ENCODE measurements around the gene C9orf43. TPM values are rescaled to one million over a fixed set of nuclear protein-coding genes. Genes with fewer than 3 reads are reported as not detected.
A peak's percentile ranks its signal among the peaks of the same experiment; 100 is the strongest.

C9orf43 gene
- total and polyA plus RNA-seq, 9 of the 15 experiments (the other 6 are each of a cell fraction or from before 2014, with no cell fraction given) = 0.21 to 0.58 (median 0.33) TPM

- TF ChIP-seq PRDM10 (IDR thresholded peaks at IDR 0.05; ENCODE audit: partially characterized antibody) (peak; percentile 95), MECOM (CRISPR knock-in tag; IDR thresholded peaks at IDR 0.05) (no peak), ZNF436 (CRISPR knock-in tag; IDR thresholded peaks at IDR 0.05) (no peak), RNF2 (IDR thresholded peaks at IDR 0.05) (0 out of 2 replicates have a peak, but pooled peaks have one; percentile 20), KDM4B (IDR thresholded peaks at IDR 0.05; ENCODE audit: borderline replicate concordance in 2 of 2, low read depth in 1 of 2) (no peak), ZNF316 (IDR thresholded peaks at IDR 0.05) (peak; percentile 96), ZBTB49 (CRISPR knock-in tag; IDR thresholded peaks at IDR 0.05; ENCODE audit: borderline replicate concordance) (no peak), MAFK (IDR thresholded peaks at IDR 0.05; ENCODE audit: low read length) (peak; percentile 95), GTF2F1 (IDR thresholded peaks at IDR 0.05; ENCODE audit: low read depth, low read length) (no peak), CLOCK (CRISPR knock-in tag; IDR thresholded peaks at IDR 0.05; ENCODE audit: borderline replicate concordance) (no peak), PHF21A (IDR thresholded peaks at IDR 0.05; ENCODE audit: borderline replicate concordance, low read depth) (no peak), ZZZ3 (IDR thresholded peaks at IDR 0.05) (no peak), PCBP1 (IDR thresholded peaks at IDR 0.05; ENCODE audit: low read depth, low read length, poor library complexity, severe bottlenecking) (no peak), E2F1 (CRISPR knock-in tag; IDR thresholded peaks at IDR 0.05) (no peak), NR2C2 (CRISPR knock-in tag; IDR thresholded peaks at IDR 0.05) (no peak), NR2C2 (tag; IDR thresholded peaks at IDR 0.05) (no peak), JUND (IDR thresholded peaks at IDR 0.05; ENCODE audit: borderline replicate concordance, low read depth, low read length) (peak; percentile 87), JUND (tag; IDR thresholded peaks at IDR 0.05; ENCODE audit: borderline replicate concordance, low read depth, low read length) (peak; percentile 74; the same call in 2 of the 3 replicates)
Measured at GRCh38 chr9:113454914-113455761, 44.6 kb downstream of the C9orf43 start (continued).
